ENCODE data around the gene ICAM1. TPM values are rescaled to one million over a fixed set of nuclear protein-coding genes. Genes with fewer than 3 reads are reported as not detected.

The ICAM1 gene
- total RNA-seq, 2 donors from 2014 or later: 21.0 to 21.9 TPM

DNA sequence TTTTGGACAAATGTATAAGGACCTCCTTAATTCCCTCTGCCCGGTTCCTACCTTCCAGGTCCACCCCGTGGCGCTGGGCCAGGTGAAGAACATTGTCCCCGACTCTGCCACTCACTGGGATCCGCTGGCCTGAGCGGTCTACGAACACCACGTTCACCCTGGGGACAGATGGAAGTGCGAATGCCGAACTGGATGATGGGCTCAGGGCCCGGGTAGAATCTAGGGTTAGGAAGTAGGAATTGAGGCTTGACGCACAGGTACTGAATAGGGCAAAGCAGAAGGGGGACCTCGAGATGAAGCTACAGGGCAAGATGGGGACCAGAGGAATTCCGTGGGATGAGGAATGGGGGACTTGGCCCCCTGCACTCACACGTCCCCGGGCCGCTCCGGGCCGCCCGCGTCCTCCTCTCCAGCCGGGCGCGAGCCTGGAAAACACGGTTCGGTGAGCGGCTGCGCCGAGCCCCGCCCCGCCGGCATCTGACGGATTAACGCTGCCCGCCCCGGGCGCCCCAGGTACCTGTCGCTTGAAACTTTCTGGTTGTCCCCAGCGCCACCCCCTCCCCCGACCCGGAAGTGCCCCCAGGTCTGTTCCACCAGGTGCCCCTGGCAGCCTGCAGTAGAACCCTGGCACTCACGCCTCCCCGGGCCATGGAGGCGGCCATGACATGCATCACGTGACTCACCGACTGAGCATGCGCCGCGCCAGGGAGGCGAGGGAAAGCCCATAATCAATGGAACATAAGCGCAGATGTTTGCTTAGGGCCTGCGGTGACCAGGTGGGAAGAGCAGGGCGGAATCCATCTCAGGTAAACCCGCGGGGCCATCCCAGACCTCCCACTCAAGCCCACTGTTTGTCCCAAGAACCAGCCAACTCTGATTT is 44.7 kb downstream of the ICAM1 start, which contains the start of gene FDX2:
TSS of gene FDX2 (minus strand) at position 681 of the 880 bp plus-strand sequence. CDS start at position 662, 19 bp downstream.
- intact Hi-C loops (cut with DNase I): no loop called here
- peak; percentile 96 for DNase-seq (ENCODE audit: low spot score)

DNA sequence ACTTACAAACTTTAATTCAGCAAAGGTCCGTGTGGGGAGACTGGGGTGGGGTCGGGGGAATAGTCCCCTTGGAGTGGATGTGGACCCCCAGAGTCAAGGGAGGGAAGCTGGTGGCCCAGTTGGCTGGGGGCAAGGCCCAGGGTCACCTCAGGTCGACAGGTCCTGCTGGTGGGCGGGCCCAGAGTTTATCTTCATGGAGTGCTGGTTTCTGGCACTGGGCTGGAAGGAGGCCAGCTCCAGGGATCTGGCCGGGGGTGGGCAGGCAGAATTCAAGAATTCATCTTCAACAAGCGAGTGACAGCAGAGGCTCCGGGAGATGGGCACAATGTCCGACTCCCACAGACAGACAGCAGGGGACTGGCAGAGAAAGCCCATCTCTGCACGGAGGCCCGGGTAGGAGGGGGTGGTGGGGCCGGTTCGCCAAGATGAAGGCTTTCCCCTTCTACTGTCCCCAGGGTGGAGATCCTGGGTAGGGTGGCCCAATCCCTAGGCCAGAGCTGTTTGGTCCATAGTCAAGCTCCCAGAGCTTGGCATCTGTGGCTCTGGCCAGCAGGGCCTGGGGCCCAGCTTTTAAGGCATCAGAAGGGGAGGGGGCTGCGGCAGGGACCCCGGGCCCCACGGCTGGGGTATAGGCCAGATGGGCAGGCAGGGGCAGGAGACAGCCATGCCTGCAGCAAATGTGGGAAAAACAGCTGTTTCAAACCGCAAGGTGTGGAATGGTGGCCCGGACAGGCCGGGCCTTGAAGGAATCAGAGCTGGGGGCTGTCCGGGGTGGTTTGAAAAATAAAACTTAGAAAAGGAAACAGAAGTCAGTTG is 45.5 kb downstream of the ICAM1 start:
- intact Hi-C loops (cut with DNase I): no loop called here
- DNase-seq (ENCODE audit: low spot score): no peak

DNA sequence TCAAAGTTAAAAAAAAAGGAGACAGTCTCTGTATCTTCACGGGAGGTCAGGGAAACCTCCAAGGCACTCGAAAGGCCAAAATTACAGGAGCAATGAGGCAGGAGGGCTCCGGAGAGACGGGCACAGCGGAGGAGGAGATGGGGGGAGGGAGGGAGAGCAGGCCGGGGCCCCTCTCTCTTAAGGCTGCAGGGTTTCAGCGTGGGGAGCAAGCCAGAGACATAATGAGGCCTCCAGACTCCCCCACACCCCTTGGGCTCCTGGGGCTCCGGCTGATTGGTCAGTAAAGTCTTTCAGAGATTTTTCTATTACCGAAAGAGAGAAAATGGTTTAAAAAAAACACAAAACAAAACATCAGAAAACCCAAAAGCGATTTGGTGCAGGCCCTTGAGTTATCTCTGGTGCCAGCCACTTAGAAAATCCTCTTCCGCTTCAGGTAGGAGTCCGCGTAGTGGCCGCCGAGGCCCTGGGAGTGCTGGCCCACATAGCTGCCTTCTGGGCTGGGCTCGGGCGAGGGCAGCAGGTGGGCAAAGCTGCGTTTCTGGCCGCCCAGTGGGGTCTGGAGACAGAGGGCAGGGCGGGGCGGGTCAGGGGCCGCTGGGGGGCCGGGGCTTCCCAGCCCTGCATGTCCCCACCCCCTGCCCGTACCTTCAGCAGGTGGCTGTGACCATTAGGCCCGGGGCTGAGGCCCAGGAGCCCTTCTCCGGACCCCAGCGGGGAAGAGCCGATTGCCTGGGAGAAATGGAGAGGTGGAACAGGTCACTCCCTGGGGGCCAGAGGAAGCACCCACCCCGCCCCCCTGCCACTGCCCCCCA is 46.3 kb downstream of the ICAM1 start:
- intact Hi-C loops (cut with DNase I): no loop called here
- DNase-seq (ENCODE audit: low spot score): no peak

DNA sequence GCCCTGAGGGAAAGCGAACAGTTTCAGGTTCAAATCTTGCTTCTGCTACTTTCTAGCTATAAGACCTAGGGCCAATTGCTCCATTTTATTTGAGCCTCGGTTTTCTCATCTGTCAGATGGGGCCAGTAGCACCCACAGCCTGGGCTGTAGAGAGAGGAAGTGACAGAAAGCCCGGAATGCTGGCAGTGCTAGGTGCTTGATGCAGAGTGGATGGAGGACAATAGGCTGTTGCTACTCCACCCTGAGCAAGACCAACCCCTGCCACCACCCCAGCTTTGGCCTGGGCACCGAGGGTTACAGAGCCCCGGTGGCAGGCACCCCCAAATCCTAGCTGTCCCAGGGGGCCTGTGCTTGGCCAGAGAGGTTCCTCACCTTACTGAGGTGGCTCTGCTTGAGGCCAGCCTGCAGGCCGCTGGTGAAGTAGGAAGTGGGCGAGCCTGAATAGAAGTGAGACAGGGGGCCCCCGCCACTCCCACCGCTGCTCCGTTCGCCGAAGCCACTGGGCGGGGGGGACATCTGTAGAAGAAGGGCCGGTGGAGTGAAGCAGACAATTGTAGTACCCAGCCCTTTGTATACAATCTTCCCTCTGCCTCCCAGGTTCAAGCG is 47.0 kb downstream of the ICAM1 start:
- DNase-seq (ENCODE audit: low spot score): no peak
- intact Hi-C loops (cut with DNase I): no loop called here

DNA sequence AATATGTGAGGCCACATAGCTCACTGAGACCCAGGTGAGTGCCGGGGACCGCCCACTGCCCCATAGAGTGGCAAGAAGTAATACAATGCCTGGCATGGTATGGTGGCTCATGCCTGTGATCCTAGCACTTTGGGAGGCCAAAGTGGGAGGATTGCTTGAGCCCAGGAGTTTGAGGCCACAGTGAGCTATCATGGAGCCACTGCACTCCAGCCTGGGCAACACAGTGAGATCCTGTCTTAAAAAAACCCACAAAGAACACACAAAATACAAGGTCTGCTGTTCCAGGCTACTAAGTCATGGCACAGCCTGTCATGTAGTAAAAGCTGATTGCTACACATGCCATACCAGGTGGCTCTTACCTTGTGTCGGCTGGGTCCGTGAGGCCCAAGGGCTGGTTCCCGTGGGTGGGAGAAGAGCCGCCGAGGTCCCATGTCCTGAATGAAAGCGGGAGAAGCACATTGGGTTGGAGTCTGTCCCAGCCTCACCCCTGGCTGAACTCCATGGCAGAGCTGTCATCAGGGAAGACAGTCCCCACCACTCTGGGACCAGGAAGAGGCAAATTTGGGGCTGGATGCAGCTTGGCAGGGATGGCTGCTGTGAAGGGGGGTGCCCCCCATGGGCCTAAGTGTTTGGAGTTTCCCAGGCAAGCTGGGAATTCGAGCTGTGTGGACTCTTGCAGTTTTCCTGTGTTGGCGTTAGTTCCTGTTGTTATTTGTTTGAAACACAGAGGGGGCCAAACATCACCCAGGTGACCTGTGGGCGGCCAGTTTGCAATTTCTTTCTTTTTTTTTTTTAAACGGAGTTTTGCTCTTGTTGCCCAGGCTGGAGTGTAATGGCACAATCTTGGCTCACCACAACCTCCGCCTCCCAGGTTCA is 48.1 kb downstream of the ICAM1 start:
- intact Hi-C loops (cut with DNase I): no loop called here
- no peak for DNase-seq (ENCODE audit: low spot score)

DNA sequence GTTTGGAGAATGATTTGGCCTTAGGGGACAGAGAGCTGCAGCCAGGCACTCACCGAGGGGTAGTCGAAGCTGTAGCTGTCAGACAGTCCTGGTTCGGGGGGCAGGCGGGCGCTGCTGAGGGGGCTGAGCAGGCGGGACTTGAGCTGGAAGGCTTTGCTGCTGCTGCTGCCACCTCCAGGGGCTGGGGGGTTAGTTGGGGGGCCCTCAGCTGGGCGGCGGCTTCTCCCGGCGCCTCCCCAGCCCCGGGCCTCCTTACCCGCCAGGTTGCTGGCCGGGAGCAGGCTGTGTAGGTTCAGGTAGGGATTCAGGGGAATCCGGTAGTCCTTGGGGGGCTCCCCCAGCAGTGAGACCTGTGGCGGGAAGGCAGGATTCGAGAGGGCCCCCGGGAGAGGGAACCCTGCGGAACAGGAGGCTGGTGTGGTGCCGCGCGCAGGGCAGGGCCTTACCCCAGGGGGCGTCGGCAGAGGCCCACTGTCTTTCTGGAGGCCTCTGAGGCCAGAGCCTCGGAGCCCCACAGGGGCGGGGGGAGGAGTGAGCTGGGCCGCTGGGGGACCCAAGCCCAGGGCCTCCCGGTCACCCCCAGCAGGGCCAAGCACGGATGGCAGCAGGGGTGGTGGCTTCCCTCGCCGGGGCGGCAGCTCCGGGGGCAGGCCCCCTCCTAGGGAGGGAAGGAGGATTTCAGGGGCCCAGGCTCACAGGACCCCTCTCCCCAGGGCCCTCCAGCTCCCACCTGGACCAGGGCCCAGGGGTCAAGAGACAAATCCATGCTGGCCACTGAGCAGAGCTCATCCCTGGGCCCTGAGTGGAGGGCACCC is 49.9 kb downstream of the ICAM1 start:
- intact Hi-C loops (cut with DNase I): no loop called here
- no peak for DNase-seq (ENCODE audit: low spot score)

DNA sequence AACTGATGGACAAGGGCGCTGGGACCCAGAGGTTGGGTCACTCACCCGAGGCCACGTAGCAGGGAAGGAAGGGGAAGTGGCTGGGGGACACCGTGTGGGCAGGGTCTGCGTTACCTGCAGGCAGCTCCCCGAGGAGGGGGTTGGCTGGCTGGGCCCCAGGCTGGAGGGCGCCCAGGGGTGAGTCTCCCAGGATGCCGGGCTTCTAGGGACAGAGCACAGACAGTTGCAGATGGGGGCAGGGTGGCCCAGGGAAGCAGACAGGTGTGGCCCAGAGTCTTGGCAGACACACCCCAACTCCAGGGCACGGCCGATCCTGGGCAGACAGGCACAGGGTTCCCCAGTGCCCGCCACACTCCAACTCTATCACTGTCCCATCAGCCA is 50.5 kb downstream of the ICAM1 start:
- intact Hi-C loops (cut with DNase I): no loop called here
- DNase-seq (ENCODE audit: low spot score): no peak

DNA sequence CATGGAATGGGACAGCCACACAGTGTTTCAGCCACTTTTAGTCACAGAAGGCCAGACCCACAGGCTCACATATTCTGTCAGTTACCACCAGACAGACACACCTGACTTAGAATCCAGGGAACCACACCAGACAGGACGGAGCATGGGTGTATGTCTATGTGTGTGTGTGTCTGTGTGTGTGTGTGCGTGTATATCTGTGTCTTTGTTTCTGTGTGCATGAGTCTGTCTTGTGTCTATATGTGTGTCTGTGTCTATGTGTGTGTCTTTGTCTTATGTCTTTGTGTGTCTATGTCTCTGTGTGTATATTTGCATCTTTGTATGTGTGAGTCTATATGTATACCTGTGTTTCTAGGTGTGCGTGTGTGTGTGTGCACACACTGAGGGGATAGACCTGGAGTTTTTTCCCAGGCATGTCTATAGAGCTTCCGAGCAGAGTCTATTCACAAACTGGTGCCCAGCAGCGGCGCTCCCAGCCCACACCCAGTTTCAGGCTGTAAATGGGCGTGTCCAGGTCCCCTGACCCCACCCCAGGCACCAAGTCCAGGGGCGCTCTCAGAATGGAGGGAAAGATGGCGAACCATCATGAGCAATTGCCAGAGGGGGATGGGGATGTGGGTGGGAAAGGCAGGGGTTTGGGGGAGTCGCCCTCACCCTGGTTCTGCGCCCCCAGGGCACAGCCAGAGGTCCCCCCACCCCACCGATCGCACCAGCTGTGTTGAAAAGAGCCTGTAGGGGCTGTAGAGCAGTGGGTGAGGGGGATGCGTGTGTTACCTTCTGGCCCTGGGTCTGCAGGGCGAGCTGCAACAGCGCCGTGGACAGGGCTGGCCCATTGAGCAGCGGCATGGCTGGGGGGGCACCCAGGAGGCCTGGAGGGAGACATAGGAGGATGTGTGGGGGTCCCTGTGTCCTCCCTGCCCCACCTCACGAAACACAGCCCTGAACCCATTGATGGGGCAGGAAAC is 51.2 kb downstream of the ICAM1 start:
- no peak for DNase-seq (ENCODE audit: low spot score)
- intact Hi-C loops (cut with DNase I): no loop called here

DNA sequence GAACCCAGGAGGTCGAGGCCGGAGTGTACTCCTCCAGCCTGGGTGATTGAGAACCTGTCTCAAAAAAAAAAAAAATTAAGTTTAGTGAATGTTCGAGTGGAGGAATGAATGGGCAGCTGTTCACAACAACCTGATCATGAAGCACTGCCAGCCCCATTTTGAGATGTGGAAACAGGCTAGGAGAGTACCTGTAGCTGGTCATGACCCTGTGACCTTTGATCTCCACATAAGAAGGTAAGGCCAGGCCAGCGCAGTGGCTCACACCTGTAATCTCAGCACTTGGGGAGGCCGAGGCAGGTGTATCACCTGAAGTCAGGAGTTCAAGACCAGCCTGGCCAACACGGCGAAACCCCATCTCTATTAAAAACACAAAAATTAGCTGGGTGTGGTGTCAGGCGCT is 54.8 kb downstream of the ICAM1 start:
- DNase-seq (ENCODE audit: low spot score): no peak
- intact Hi-C loops (cut with DNase I): no loop called here

DNA sequence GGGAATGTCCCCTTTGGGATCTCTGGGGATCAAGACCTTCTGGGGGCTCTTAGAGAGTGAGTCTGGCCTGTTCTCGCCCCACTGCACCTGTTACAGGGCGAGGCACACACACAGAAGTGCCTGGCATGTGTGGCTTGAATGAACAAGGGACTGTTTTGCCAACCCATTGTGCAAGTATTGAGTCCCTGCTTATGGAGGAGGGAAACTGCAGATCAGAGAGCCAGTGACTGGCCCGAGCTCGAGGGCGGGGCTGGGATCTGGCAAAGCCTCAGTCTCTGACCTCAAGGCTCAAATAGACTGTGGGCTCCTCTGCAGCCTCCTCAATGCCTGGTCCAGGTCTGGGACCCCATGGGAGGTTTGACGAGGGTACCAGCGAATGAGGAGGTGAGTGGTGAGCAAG is 56.9 kb downstream of the ICAM1 start:
- intact Hi-C loops (cut with DNase I): no loop called here

DNA sequence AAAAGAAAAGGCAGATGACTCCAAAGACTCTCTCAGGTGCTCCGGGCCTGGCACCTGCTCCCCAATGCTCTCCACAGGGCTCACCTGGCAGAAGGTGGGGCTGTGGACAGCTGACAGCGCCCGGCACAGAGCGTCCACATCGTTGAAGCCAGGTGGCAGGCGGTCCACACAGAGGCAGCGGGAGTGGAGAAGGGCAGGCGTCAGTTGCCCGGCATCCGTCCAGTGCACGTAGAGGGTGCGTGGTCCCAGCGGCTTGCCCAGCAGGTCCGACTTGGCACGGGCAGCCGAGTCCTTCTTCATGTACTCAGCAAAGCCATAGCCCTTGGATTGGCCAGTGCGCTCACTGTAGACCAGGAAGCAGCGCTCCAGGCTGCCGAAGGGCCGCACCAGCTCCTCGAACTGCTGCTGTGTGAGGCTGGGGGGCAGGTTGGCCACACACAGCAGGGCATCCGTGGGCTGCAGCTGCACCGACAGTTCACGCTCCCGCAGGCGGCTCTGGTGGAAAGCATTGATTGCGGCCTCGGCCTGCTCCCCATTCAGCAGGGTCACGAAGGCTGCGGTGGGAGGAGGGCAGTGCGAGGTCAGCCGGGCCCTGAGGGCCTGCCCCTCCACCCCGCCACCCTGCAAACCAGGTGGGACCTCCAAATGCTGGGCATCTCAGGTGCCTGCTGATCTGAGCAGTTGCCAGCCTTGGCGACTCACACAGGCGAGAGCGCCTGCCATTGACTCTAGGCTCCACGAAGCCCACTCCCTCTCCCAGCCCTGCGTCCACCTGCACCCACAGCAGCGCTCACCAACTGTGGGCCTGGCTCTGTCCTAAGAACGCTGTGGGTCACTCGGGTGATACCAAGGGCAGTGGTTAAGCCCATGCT is 57.9 kb downstream of the ICAM1 start:
- intact Hi-C loops (cut with DNase I): no loop called here

More for the DNA sequence above, 56.9 kb downstream of the ICAM1 start:
- no peak for DNase-seq (ENCODE audit: low spot score)

DNA sequence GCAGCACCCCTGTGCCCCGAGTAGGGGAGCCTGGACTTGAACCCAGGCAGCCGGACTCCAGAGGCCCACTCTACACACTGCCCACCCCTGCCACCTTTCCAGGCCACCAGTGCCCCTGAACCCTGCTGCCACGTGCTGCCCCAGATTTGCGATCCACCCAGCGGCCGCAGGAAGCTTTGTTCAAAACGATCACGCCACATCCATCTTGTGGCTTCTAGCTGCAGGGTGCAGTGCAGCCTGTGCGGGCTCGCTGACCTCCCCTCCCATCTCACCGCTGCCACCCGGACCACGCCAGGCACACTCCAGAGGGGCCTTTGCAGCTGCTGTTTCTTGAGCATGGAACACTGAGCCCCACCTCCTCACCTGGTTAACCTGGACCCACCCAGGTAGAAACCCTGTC is 58.6 kb downstream of the ICAM1 start:
- intact Hi-C loops (cut with DNase I): no loop called here
- DNase-seq (ENCODE audit: low spot score): no peak

More for the DNA sequence above, 57.9 kb downstream of the ICAM1 start:
- DNase-seq (ENCODE audit: low spot score): no peak

DNA sequence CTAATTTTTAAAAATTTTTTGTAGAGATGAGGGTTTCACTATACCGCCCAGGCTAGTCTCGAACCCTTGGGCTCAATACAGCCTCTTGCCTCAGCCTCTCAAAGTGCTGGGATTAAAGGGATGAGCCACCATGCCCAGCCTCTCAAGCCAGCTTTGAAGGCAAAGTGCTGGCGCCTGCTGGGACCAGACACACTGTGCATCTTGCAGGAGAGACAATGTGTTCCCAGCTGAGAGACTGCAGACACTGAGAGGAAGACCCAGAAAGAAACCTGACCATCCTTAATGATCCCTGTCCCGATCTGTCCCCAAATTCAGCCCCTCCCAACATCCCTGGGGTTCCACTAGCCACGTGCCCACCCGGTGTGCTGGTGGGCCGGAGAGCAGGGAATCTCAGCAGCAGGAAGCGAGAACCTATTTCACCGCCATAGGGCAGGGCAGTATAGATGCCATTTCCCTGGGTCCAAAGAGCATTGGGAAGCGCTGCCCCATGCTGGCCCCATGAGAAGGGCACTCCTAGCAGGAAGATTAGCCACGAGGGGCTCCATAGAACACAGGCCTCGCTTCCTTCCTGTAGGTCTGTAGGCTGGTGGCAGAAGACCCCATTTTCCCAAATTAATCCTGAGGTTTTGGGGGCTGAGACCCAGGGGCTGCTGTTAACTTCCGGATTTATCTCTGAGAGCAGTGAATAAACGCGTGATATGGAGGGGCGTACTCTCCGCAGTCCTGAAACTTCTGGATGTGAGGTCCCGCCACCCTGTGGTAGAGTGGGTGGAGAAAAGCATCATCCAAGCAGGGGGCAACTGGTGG is 61.4 kb downstream of the ICAM1 start:
- intact Hi-C loops (cut with DNase I): no loop called here
- DNase-seq (ENCODE audit: low spot score): no peak

DNA sequence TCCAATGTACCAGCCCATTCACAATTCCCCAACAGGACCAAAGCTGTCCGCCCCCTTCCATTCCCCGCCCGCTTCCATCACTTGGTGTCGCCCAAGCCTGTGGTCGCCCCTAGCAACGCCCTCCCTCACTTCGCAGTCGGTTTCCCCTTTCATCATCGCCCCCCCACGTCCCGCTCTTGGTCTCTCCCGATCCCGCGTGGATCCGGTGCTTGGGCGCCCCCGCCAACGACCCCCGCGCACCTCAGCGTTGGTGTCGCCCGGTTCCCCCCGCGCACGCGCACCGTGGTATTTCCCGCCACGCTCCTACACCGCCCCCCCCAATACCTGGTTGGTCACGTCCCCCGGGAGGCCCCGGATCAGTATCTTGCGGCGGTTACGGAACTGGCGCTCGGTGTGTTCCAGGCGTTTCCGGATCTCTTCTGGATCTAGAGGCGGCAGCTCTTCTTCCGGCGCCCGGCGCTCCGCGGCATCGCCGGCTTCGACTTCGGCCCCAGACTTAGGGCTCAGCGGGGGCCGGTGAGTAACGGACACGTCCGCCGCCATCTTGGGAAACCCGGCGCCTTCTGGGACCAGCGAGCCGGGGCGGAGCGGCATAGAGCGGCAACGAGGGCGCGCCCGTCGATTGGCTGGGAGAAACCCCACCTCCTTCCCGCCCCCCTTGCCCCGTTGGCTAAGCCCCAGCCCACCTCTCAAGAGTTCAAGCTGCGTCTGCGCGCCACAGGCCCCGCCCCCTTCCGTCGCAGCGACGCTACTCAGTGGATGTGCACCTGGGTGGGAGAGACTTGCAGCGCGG is 62.2 kb downstream of the ICAM1 start, which contains the start of gene RAVER1:
TSS of gene RAVER1 (minus strand) at position 565 of the 793 bp plus-strand sequence. CDS start at position 543, 22 bp downstream.
- intact Hi-C loops (cut with DNase I): no loop called here

More for the DNA sequence above, 62.2 kb downstream of the ICAM1 start, which contains the start of gene RAVER1:
- peak; percentile 99 for DNase-seq (ENCODE audit: low spot score)

Measured in posterior vena cava (tissue), 2 donors.